Peyer's patch (tissue), 4 donors: ENCODE results near the gene BRSK1. TPM values are rescaled to one million over a fixed set of nuclear protein-coding genes. Genes with fewer than 3 reads are reported as not detected.

Source experiments
- DNase-seq, 3 donors: peaks; one replicate each; pipeline ENCODE4 v3.0.0-alpha.2; 2017 to 2019
- H3K27ac ChIP-seq, 4 donors: fragments of 200-600 bp; sonication (generic); one replicate each; pipeline ENCODE4 v1.5.1; 2016 to 2019
- H3K27me3 ChIP-seq, 2 donors: fragments of 200-600 bp; sonication (generic); one replicate each; pipeline ENCODE4 v1.5.1; 2019
- H3K36me3 ChIP-seq, 3 donors: fragments of 200-600 bp; sonication (generic); one replicate each; pipeline ENCODE4 v1.5.1; 2016 to 2019
- H3K4me1 ChIP-seq, 4 donors: fragments of 200-600 bp; sonication (generic); one replicate each; pipeline ENCODE4 v1.5.1; 2016 to 2019
- H3K4me3 ChIP-seq, 4 donors: fragments of 200-600 bp; sonication (generic); 1 replicate in 3 of 4; 2 replicates in 1 of 4; pipeline ENCODE4 v1.5.1; 2016 to 2019; ENCODE audit warnings: mild to moderate bottlenecking in 1 of 4
- H3K9me3 ChIP-seq, 4 donors: fragments of 200-600 bp; sonication (generic); one replicate each; pipeline ENCODE4 v1.5.1; 2016 to 2019; ENCODE audit warnings: mild to moderate bottlenecking in 1 of 4
- CTCF ChIP-seq, 6 experiments: fragments of 450-650 bp in 4 of 6; fragments of 200-600 bp in 2 of 6; sonication (generic) in 1 of 6; IDR thresholded peaks; one replicate each; pipeline ENCODE4 v1.5.1; 2017 to 2019; ENCODE audit warnings: antibody characterized with exemption in 6 of 6, mild to moderate bottlenecking in 3 of 6, moderate library complexity in 1 of 6
- POLR2A ChIP-seq, 2 donors: fragments of 450-650 bp; IDR thresholded peaks; one replicate each; pipeline ENCODE4 v1.5.1; 2017; ENCODE audit warnings: antibody characterized with exemption in 2 of 2, mild to moderate bottlenecking in 2 of 2, moderate library complexity in 2 of 2
- total RNA-seq, 4 donors: library from RNA; depleted of rRNA; stranded (reverse); fragments of >200 nt; gene quantifications; one replicate each; pipeline ENCODE4 v1.1.0, GENCODE V29; 2016

Gene BRSK1
- total RNA-seq, 4 donors from 2014 or later, result 0.35 to 6.6 (median 3.0) TPM

GRCh38 chr19:55247621-55248099, 36.1 kb upstream of the BRSK1 start:
- Histone ChIP-seq H3K27ac (peak overlapping the region in 2 of 4 donors; percentile 33 to 52), H3K4me1 (peaks cover 0 to 44% (median 29%) of the 10 kb centered on the region in 4 donors), H3K9me3 (no peaks in the 10 kb centered on the region), H3K4me3 (no peak overlapping the region), H3K27me3 (no peaks in the 10 kb centered on the region), H3K36me3 (peaks cover 0 to 62% (median 0%) of the 10 kb centered on the region in 3 donors)
- TF ChIP-seq POLR2A (IDR thresholded peaks at IDR 0.05), result no peak
- TF ChIP-seq CTCF (IDR thresholded peaks at IDR 0.05), result peak in 2 of 6 experiments; percentile 4 to 13
- DNase-seq, result peak in 2 of 3 donors; percentile 50 to 76

- TF ChIP-seq POLR2A (IDR thresholded peaks at IDR 0.05), result no peak
- no peak for TF ChIP-seq CTCF (IDR thresholded peaks at IDR 0.05)
- Histone ChIP-seq H3K27me3 (no peaks in the 10 kb centered on the region), H3K4me3 (no peak overlapping the region), H3K4me1 (peaks cover 0 to 49% (median 34%) of the 10 kb centered on the region in 4 donors), H3K36me3 (peaks cover 0 to 58% (median 0%) of the 10 kb centered on the region in 3 donors), H3K9me3 (no peaks in the 10 kb centered on the region), H3K27ac (peak overlapping the region in 2 of 4 donors; percentile 33 to 52)
- DNase-seq, result no peak
These were observed 35.6 kb upstream of the BRSK1 start for GRCh38 chr19:55248166-55248675.

- DNase-seq, result no peak
- H3K27me3 ChIP-seq, result no peaks in the 10 kb centered on the region
- H3K36me3 ChIP-seq, result peaks cover 0 to 53% (median 0%) of the 10 kb centered on the region in 3 donors
- TF ChIP-seq POLR2A (IDR thresholded peaks at IDR 0.05) (no peak), CTCF (IDR thresholded peaks at IDR 0.05) (no peak)
- peaks cover 0 to 49% (median 38%) of the 10 kb centered on the region in 4 donors for H3K4me1 ChIP-seq
- H3K27ac ChIP-seq, result no peak overlapping the region
- H3K9me3 ChIP-seq, result no peaks in the 10 kb centered on the region
- H3K4me3 ChIP-seq, result no peak overlapping the region
These were observed 35.1 kb upstream of the BRSK1 start for GRCh38 chr19:55248704-55249103.

GRCh38 chr19:55249841-55250240, 34.0 kb upstream of the BRSK1 start:
- TF ChIP-seq POLR2A (IDR thresholded peaks at IDR 0.05), result no peak
- no peak for TF ChIP-seq CTCF (IDR thresholded peaks at IDR 0.05)
- H3K36me3 ChIP-seq, result peaks cover 0 to 42% (median 0%) of the 10 kb centered on the region in 3 donors
- H3K4me3 ChIP-seq, result no peak overlapping the region
- H3K27ac ChIP-seq, result no peak overlapping the region
- no peak for DNase-seq
- no peaks in the 10 kb centered on the region for H3K27me3 ChIP-seq
- H3K4me1 ChIP-seq, result peaks cover 0 to 53% (median 39%) of the 10 kb centered on the region in 4 donors
- no peaks in the 10 kb centered on the region for H3K9me3 ChIP-seq

GRCh38 chr19:55250262-55251036, 33.3 kb upstream of the BRSK1 start:
- peaks cover 0 to 59% (median 43%) of the 10 kb centered on the region in 4 donors for H3K4me1 ChIP-seq
- no peak for TF ChIP-seq POLR2A (IDR thresholded peaks at IDR 0.05)
- TF ChIP-seq CTCF (IDR thresholded peaks at IDR 0.05), result no peak
- no peak overlapping the region for H3K27ac ChIP-seq
- no peak for DNase-seq
- H3K4me3 ChIP-seq, result no peak overlapping the region
- peaks cover 0 to 36% (median 0%) of the 10 kb centered on the region in 3 donors for H3K36me3 ChIP-seq
- H3K27me3 ChIP-seq, result no peaks in the 10 kb centered on the region
- no peaks in the 10 kb centered on the region for H3K9me3 ChIP-seq
